Heart left ventricle (tissue), 13 donors: ENCODE data around the gene USP53.
"Not testable (repeated sequence)": the region's sequence is repeated elsewhere in the genome, so short reads cannot be mapped to it uniquely, and the experiment has no call there.

Experiments
- CTCF ChIP-seq, 12 donors: fragments of 200-600 bp; sonication (generic) in 4 of 12; IDR thresholded peaks; one replicate each; pipeline versions ENCODE4 v1.5.0 to v1.8.0; 2018 to 2022; ENCODE audit warnings: antibody characterized with exemption in 12 of 12, mild to moderate bottlenecking in 5 of 12
- POLR2A ChIP-seq, 2 donors: fragments of 450-650 bp; IDR thresholded peaks; one replicate each; pipeline ENCODE4 v1.6.1; 2017; ENCODE audit warnings: antibody characterized with exemption in 2 of 2, mild to moderate bottlenecking in 2 of 2, moderate library complexity in 2 of 2
- donor health status: ischemic (EF 13 %, LVEDD 7.1; RV severe dilation, severe dysfunction).
- donor health status: DM: no; HTN: yes; CAD: no.
- donor health status: DM: no; HTN: no; CAD: no.
- donor health status: ischemic (EF 25% LVEDD 6.9; RV normal size, moderate dysfunction).
- donor health status: ischemic (EF 25% LVEDD 5.7; RV mildly dilated, moderate dysfunction).
- donor health status: ischemic (EF 35%, LVEDD 5.7; RV mildly dilated, moderate dysfunction).
- donor health status: nonischemic (EF 11% LVEDD 7.7; RV severe dilation, severe dysfunction).
- donor health status: DM: yes; HTN: yes; CAD: no.
- donor health status: PGD.
- donor health status: ischemic (EF 29% LVEDD 5.4; RV normal size, mild dysfunction).
- donor health status: nonischemic (EF 23%, LVEDD 6.1; RV moderate dilation, normal function).

GRCh38 chr4:119173729-119174361 lies 38.7 kb upstream of the USP53 start:
- TF ChIP-seq CTCF, POLR2A (IDR thresholded peaks at IDR 0.05): not testable (repeated sequence)
